Measurements from ENCODE around the gene LMAN1L.
A peak's percentile ranks its signal among the peaks of the same experiment; 100 is the strongest.

The LMAN1L gene

GRCh38 chr15:74817370-74817737 is 4.7 kb downstream of the LMAN1L start:
- no peak for DNase-seq

DNA sequence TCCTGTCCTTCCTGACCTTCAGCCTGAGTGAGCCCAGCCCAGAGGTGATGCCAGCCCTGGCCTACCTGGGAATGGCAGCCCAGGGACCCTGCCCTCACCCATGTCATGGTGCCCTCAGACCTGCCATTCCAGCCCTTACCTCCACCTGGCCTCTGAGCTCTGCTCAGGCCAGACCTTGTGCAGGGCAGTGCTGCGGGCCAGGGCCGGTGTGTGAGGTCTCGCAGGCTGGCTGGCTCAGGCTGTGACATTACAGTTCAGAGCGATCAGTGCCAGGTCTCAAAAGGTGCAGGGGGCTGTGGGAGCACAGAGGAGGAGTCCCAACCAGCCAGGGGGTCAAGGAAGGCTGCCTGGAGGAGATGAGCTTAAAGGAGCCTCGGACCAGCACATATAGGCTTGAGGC is 7.4 kb downstream of the LMAN1L start:
- no peak for DNase-seq

- DNase-seq, result no peak
Measured at GRCh38 chr15:74821091-74821789, 8.6 kb downstream of the LMAN1L start.

DNA sequence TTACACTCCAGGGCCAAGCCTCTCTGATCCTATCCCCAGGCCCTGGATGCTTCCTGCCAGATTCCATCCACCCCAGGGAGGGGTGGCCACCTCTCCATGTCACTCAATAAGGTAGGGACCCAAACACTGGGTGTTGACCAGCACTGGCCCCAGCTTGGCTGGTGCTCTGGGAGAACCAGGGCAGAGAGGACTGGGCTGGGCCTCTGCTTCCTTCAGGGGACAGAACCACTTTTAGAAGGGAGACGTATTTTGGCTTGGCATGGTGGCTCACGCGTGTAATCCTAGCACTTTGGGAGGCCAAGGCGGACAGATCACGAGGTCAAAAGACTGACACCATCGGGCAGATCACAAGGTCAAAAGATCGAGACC is 9.1 kb downstream of the LMAN1L start:
- no peak for DNase-seq

DNA sequence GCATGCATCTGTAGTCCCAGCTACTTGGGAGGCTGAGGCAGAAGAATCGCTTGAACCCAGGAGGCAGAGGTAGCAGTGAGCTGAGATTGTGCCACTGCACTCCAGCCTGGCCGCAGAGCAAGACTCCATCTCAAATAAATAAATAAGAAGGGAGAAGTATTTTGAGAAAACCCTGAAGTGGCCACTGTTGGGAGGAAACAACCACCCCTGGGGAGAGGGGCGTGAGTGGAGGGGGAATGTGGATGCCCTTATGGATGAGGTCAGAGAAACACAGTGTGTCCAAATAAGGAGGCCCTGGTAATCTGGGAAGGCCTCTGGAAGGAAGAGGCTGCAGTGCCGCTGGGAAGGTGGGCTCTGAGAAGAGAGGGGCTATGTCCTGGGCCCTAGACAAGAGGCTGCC is 9.6 kb downstream of the LMAN1L start:
- no peak for DNase-seq

DNA sequence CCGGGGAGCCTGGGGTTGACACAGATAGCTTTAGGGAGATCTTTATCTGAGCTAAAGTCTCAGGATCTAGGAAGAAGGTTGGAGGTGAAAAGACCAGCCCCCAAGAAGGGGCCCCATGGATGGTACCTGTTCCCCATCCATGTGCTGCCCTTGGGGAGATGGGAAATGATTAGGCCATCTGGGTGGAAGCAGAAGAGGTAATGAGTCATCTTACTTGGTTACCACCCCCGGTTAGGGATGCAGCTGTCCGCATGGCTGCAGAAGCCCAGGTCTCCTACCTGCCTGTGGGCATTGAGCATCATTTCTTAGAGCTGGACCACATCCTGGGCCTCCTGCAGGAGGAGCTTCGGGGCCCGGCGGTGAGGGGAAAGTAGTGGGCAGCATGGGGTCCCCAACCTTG is 10.7 kb downstream of the LMAN1L start:
- DNase-seq, result no peak

GRCh38 chr15:74824976-74825375 is 12.3 kb downstream of the LMAN1L start:
- DNase-seq, result no peak

GRCh38 chr15:74825866-74826265 is 13.2 kb downstream of the LMAN1L start:
- DNase-seq, result no peak

- peak; percentile 57 for DNase-seq
Measured at GRCh38 chr15:74826364-74826819, 13.8 kb downstream of the LMAN1L start, which contains the start of gene CPLX3. Gene CPLX3, plus strand, starts transcription at chr15:74826627. Its CDS starts 77 bp downstream, at chr15:74826704.

DNA sequence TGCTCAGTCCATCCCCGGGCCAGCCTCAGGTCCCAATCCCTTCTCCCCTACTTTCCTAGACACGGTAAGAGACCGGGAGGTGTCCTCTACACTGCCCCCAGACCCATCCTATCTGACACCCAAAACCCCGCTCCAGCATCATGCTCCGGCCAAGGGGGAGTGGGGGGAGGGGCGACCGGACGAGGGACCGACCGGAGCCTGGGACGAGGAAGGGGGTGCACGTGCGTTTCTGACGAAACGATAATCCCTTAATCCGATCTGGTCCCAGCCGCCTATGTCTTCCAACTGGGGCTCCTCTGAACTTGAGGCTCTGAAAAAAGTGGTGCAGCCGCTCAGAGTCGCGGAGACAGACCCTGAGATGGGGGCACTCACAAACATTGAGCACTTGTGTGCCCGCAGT is 14.3 kb downstream of the LMAN1L start:
- DNase-seq, result no peak

- DNase-seq, result no peak
Measured at GRCh38 chr15:74827614-74828013, 15.0 kb downstream of the LMAN1L start.

DNA sequence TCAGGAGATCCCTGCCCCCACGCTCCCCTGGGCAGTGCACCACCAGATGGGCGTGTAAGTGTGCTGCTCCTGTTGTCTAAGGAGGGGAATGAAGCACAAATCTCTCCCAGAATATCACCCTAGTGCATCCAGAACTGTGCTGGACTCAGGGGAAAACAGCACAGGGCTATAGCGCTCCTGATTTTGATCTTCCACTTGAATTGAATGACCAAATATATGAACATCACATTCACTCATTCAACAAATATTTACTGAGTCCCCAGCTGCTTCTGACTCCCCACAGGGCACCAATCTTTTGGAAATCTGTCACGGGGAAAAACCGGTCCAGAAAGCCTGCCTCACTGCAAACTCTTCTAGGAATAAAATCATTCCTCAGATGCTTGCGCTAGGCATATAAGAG is 16.2 kb downstream of the LMAN1L start:
- DNase-seq, result no peak

GRCh38 chr15:74829486-74829885 is 16.9 kb downstream of the LMAN1L start:
- DNase-seq, result no peak

- DNase-seq, result no peak
Measured at GRCh38 chr15:74829991-74830390, 17.4 kb downstream of the LMAN1L start.

DNA sequence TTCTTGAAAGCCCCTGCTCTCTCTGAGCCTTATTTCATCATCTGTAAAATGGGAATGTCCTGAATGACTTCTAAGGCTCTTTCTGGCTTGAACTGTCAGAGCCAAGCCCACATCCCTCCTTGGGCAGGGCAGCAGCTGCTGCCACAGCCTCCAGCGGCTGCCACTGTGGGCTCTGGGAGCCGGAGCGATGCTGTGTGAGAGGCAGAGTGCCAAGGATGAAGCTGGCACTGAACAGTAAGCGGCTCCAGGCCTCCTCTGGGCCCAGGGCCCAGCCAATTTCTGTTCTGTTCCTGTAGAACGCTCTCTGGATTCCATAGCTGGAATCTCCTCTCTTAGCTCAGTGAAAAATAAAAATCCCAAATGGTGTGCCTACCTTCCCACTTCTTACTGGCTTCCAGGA is 18.2 kb downstream of the LMAN1L start:
- no peak for DNase-seq

DNA sequence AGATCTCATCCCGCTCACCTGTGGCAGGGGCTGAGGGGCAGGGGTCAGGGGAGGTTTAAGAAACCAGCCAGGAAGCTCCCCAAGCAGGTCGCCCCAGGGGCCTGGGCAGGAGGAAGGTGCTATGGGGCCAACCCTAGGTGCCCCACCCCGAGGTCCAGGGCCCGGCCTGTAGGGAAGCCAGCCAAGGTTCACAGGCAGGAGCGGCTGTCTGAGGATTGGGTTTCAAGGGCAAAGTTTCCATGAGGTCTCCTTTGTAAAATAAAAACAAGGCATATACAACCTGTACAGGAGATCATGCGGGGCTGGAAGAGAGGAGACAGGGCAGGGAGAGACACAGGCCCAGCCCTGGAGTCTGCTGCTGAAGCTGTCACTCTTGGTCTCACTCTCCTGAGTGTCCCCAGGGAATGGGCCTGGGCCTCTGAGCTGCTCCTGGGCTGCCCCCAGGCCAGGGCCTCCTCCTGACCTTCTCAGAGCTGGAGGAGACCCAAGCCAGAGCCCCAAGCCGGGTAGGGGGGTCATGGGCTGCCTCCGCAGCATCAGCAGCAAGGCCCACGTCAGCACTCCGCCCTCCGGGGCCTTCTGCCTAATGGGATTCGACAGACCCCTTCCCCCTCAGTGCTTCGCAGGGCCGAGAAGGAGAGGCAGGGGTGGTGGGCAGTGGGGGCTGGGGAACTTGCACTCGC is 19.3 kb downstream of the LMAN1L start:
- DNase-seq, result no peak

DNA sequence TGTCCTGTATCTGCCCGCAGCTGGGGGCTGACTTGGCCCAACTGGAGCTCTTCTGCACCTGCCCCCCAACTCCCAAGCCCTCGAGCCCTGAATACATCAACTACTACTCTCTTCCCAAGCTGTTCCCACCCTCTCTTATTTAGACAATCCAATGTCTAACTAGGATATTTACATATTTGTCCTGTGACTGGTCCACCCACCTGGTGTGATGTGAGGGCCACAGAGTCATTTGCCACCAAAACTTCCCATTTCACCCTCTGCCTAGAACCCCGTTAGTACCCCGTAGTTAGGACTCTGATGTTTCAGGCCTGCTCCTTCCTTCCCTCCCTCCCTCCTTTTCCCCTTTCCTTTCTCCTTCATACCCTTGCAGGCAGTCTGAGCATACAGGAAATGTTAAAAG is 20.2 kb downstream of the LMAN1L start:
- DNase-seq, result no peak

DNA sequence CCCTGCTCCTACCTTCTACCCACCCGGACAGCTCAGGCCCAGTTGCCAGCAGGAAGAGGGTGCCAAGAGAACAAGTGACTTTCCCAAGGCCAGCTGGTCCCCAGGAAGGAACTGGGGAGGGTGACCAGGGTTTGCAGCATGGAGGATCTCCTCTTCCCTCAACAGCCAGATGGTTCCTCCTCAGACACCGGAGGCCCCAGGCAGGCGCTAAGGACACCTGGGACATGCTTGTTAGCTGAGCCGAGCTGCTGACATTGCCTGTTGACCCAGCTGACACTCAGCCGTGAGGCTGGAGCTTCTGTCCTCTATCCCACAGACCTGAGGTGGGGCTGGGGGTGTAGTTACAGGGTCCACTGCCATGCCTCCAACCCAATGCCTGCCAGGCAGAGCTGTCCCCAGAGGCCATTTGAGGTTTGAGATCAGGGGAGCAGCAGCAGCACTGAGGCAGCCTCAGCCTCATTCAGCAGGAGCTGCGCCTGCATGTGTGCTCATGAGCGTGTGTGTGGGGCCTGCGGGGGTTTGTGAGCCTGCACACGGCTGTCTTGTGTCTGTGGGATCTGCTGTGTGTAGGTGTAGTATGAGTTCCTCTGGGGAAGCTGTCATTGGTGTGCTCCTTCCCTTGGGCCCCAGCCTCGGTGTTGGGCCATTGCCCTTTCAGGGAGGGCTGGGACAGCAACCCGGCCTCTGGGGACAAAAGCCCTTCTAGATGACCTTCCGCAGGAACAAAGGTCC is 20.9 kb downstream of the LMAN1L start:
- DNase-seq, result no peak

- DNase-seq, result peak; percentile 49
Measured at GRCh38 chr15:74835312-74835823, 22.7 kb downstream of the LMAN1L start.

- DNase-seq, result no peak
Measured at GRCh38 chr15:74836846-74837245, 24.2 kb downstream of the LMAN1L start.

DNA sequence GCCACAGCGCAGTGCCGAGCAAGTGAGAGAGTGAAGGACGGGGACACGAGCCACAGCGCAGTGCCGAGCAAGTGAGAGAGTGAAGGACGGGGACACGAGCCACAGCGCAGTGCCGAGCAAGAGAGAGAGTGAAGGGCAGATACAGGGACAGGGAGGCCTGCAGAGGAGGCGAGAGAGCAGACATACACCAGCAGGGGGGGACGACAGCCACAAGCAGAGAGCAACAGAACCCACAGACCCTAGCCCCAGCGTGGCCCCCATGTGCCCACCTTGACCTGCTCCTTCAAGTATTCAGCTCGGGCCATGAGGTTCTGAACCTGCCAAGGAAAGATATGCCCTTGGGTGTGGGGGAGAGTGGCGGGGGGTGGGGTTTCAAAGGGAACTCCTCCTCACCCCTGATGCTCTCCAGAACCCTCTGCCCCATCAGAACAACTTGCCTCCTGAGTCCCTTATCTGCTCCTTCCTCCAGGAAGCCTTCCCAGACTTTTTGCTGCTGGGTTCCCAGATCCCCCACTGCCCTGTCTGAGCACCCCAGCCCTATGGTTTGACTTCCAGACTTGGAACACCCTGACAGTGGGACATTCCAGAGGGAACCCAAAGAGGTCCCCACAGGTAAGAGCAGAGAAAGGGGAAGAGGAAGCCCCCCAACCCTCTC is 25.0 kb downstream of the LMAN1L start:
- DNase-seq, result no peak

- DNase-seq, result no peak
Measured at GRCh38 chr15:74838137-74838516, 25.5 kb downstream of the LMAN1L start.
